Neural progenitor cell (in vitro differentiated cells): ENCODE results near the gene PPM1A. TPM values are rescaled to one million over a fixed set of nuclear protein-coding genes. Genes with fewer than 3 reads are reported as not detected.

Source experiments
- DNase-seq: peaks from one replicate; pipeline ENCODE4 v3.0.0-alpha.2; 2016; ENCODE audit warnings: low spot score
- H2AFZ ChIP-seq: fragments of 200-600 bp; sonication (generic); replicated peaks from 2 replicates; pipeline ENCODE4 v1.6.1; 2016; ENCODE audit warnings: antibody characterized with exemption
- H3F3A ChIP-seq: fragments of 200-600 bp; sonication (generic); 2 replicates; pipeline ENCODE4 v1.6.1; 2016; ENCODE audit warnings: antibody characterized with exemption, low read depth
- H3K27ac ChIP-seq: fragments of 200-600 bp; sonication (generic); 2 replicates; pipeline ENCODE4 v1.5.1; 2016; ENCODE audit warnings: mild to moderate bottlenecking
- H3K27me3 ChIP-seq: fragments of 200-600 bp; sonication (generic); 2 replicates; pipeline ENCODE4 v1.6.1; 2016; ENCODE audit warnings: mild to moderate bottlenecking, moderate library complexity
- H3K36me3 ChIP-seq: fragments of 200-600 bp; sonication (generic); 2 replicates; pipeline ENCODE4 v1.5.1; 2016
- H3K4me1 ChIP-seq: fragments of 200-600 bp; sonication (generic); 2 replicates; pipeline ENCODE4 v1.6.1; 2016; ENCODE audit warnings: mixed run types
- H3K4me2 ChIP-seq: fragments of 200-600 bp; sonication (generic); 2 replicates; pipeline ENCODE4 v1.6.1; 2016
- H3K4me3 ChIP-seq: fragments of 200-600 bp; sonication (generic); 2 replicates; pipeline ENCODE4 v1.5.1; 2016
- H3K79me2 ChIP-seq: fragments of 200-600 bp; sonication (generic); 2 replicates; pipeline ENCODE4 v1.6.1; 2016; ENCODE audit warnings: low read depth
- H3K9ac ChIP-seq: fragments of 200-600 bp; sonication (generic); 2 replicates; pipeline ENCODE4 v1.6.1; 2016
- H3K9me3 ChIP-seq: fragments of 200-600 bp; sonication (generic); 2 replicates; pipeline ENCODE4 v1.5.1; 2016; ENCODE audit warnings: low read depth
- H4K20me1 ChIP-seq: fragments of 200-600 bp; sonication (generic); 2 replicates; pipeline ENCODE4 v1.6.1; 2016; ENCODE audit warnings: low read depth
- H3K27ac Mint-ChIP-seq: 3 replicates; pipeline ENCODE4 v1.8.0; 2021; ENCODE audit warnings: mixed read lengths
- H3K27me3 Mint-ChIP-seq: 2 replicates; pipeline ENCODE4 v1.8.0; 2022; ENCODE audit warnings: low read depth, mild to moderate bottlenecking, inconsistent platforms, moderate library complexity, mixed read lengths; ENCODE audit not compliant: insufficient read depth
- H3K36me3 Mint-ChIP-seq: 3 replicates; pipeline ENCODE4 v1.8.0; 2021; ENCODE audit warnings: mixed read lengths
- H3K4me1 Mint-ChIP-seq: 3 replicates; pipeline ENCODE4 v1.8.0; 2021; ENCODE audit warnings: mixed read lengths
- H3K4me3 Mint-ChIP-seq: 3 replicates; pipeline ENCODE4 v1.8.0; 2021; ENCODE audit warnings: mild to moderate bottlenecking, moderate library complexity, mixed read lengths
- H3K9me3 Mint-ChIP-seq: 3 replicates; pipeline ENCODE4 v1.8.0; 2020; ENCODE audit warnings: mixed read lengths
- EZH2 ChIP-seq: fragments of 200-600 bp; sonication (generic); IDR thresholded peaks from 2 replicates; pipeline ENCODE4 v1.6.1; 2017; ENCODE audit warnings: antibody characterized with exemption, mild to moderate bottlenecking, moderate library complexity
- EZH2phosphoT487 ChIP-seq: fragments of 200-600 bp; sonication (generic); IDR thresholded peaks from 2 replicates; pipeline ENCODE4 v1.6.1; 2017; ENCODE audit warnings: antibody characterized with exemption
- total RNA-seq: library from RNA; depleted of rRNA; stranded (reverse); fragments of >200 nt; gene quantifications from 2 replicates; pipeline ENCODE4 v1.2.3, GENCODE V29; 2015; ENCODE audit warnings: low replicate concordance
- TF ChIP-seq, protein P1 (sequence below): fragments of 200-600 bp; sonication (generic); IDR thresholded peaks from 2 replicates; pipeline ENCODE4 v1.5.1; 2017; ENCODE audit warnings: antibody characterized with exemption, mild to moderate bottlenecking

PPM1A gene
- total RNA-seq, 1 donor from 2014 or later = 55.0 TPM

DNA sequence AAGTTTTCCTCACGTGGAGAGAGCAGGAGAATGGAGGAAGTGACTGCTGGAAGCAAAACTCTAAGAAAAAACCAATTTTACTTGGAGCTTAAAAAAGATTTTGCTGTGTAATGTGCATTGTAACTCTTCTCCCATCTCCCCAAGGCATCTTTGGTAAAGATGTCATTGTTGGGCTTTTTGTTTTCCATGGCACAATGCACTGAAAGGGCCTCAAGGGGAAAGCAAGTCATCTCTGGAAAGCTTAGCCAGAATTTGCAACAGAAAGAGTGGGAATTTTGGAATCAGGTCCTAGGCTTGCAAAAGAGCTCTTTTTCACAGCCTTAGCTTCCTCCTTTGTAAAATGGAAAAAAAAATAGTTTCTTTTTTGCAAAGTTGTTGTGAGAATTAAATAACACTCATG lies 7.9 kb upstream of the PPM1A start:
- Histone ChIP-seq H3K27me3 (no peaks in the 10 kb centered on the region), H3K4me3 (no peak overlapping the region), H3K27ac (no peak overlapping the region), H3K79me2 (no peaks in the 10 kb centered on the region), H2AFZ (peak overlapping the region; percentile 43), H3K9ac (no peak overlapping the region), H3K4me2 (no peak overlapping the region), H3F3A (no peaks in the 10 kb centered on the region), H3K9me3 (no peaks in the 10 kb centered on the region), H3K36me3 (no peaks in the 10 kb centered on the region), H4K20me1 (no peaks in the 10 kb centered on the region), H3K4me1 (peaks cover 21% of the 10 kb centered on the region)
- peaks cover 3% of the 10 kb centered on the region for H3K27me3 Mint-ChIP-seq
- H3K4me3 Mint-ChIP-seq = no peak overlapping the region
- H3K36me3 Mint-ChIP-seq = no peaks in the 10 kb centered on the region
- H3K4me1 Mint-ChIP-seq = peaks cover 4% of the 10 kb centered on the region
- DNase-seq = no peak
- TF ChIP-seq, protein P1, sequence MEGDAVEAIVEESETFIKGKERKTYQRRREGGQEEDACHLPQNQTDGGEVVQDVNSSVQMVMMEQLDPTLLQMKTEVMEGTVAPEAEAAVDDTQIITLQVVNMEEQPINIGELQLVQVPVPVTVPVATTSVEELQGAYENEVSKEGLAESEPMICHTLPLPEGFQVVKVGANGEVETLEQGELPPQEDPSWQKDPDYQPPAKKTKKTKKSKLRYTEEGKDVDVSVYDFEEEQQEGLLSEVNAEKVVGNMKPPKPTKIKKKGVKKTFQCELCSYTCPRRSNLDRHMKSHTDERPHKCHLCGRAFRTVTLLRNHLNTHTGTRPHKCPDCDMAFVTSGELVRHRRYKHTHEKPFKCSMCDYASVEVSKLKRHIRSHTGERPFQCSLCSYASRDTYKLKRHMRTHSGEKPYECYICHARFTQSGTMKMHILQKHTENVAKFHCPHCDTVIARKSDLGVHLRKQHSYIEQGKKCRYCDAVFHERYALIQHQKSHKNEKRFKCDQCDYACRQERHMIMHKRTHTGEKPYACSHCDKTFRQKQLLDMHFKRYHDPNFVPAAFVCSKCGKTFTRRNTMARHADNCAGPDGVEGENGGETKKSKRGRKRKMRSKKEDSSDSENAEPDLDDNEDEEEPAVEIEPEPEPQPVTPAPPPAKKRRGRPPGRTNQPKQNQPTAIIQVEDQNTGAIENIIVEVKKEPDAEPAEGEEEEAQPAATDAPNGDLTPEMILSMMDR = no peak
- TF ChIP-seq EZH2phosphoT487 (no peak), EZH2 (no peak)
- no peak overlapping the region for H3K27ac Mint-ChIP-seq
- no peaks in the 10 kb centered on the region for H3K9me3 Mint-ChIP-seq

DNA sequence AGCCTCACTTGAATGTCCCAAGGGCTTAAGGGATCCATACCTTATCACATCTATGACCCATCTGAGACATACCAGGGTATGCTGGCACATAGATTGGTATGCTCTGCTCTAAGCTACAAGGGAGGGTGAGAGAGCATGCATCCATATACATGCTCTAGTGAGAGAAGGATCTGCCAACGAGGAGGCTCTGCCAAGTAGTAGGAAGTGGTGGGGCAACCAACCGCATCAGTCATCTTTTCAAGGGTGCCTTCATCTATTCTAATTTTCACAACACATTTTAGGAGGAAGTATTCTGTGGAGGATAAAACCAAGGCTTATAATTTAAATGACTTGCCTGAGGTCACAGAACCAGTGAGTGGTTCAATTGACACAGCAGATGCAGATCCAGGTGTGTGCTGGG lies 6.6 kb upstream of the PPM1A start:
- no peaks in the 10 kb centered on the region for H3K79me2 ChIP-seq
- peaks cover 3% of the 10 kb centered on the region for H3K27me3 Mint-ChIP-seq
- H3K4me3 ChIP-seq = no peak overlapping the region
- H3K4me2 ChIP-seq = no peak overlapping the region
- peaks cover 23% of the 10 kb centered on the region for H3K4me1 ChIP-seq
- no peaks in the 10 kb centered on the region for H3K9me3 ChIP-seq
- H3K27me3 ChIP-seq = no peaks in the 10 kb centered on the region
- no peak overlapping the region for H3K27ac ChIP-seq
- H3K4me1 Mint-ChIP-seq = peaks cover 7% of the 10 kb centered on the region
- H3K9ac ChIP-seq = no peak overlapping the region
- H3F3A ChIP-seq = peaks cover 7% of the 10 kb centered on the region
- no peaks in the 10 kb centered on the region for H3K36me3 ChIP-seq
- TF ChIP-seq, protein P1 = no peak
- TF ChIP-seq EZH2 = no peak
- TF ChIP-seq EZH2phosphoT487 = no peak
- H3K4me3 Mint-ChIP-seq = no peak overlapping the region
- no peaks in the 10 kb centered on the region for H3K9me3 Mint-ChIP-seq
- no peaks in the 10 kb centered on the region for H4K20me1 ChIP-seq
- no peak overlapping the region for H3K27ac Mint-ChIP-seq
- H3K36me3 Mint-ChIP-seq = no peaks in the 10 kb centered on the region
- no peak for DNase-seq
- H2AFZ ChIP-seq = no peak overlapping the region

DNA sequence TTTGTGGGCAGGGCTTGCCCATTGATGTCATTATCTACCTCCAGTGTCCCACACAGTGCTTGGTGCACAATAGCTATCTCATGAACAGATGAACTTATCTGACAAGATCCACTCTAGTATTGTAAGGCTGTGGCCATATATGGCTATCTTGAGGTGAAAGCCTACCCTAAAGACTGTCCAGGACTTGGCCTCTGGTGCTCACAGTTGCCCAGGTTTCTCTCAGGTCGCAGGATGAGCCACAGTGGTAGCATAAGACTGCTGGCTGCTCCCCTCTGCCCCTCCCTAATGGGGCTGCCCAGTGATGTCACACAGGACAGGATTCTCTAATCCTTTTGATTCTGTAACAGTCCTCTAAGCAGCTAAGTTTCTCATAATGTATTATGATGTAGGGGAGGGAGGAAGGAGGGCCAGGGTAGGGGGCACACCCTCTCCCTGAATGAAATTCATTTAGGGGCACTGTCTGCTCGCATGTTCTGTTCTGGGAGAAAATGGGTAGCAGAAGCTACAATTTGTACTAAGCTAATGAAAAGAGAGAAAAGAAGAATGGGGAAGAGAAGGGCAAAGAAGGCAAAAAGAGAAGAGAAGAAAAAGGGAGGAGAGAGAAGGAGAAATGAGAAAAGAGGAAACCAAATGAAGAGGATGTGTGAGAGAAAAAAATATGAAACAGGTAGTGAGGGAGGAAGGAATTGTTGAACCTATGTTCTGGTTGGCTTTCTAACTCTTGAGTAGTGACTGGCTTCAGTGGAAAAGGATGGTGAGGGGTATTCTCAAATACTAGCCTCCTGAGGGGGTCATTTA lies 3.4 kb upstream of the PPM1A start:
- peaks cover 7% of the 10 kb centered on the region for H3K79me2 ChIP-seq
- no peak overlapping the region for H3K27ac Mint-ChIP-seq
- peak overlapping the region; percentile 16 for H3K4me2 ChIP-seq

More for the DNA sequence above, 3.4 kb upstream of the PPM1A start:
- H3K4me3 ChIP-seq = no peak overlapping the region
- Mint-ChIP-seq H3K36me3 (no peaks in the 10 kb centered on the region), H3K9me3 (no peaks in the 10 kb centered on the region), H3K27me3 (peaks cover 8% of the 10 kb centered on the region), H3K4me3 (no peak overlapping the region), H3K4me1 (peaks cover 23% of the 10 kb centered on the region)
- H3K4me1 ChIP-seq = peaks cover 22% of the 10 kb centered on the region
- peak overlapping the region; percentile 54 for H2AFZ ChIP-seq
- H4K20me1 ChIP-seq = no peaks in the 10 kb centered on the region
- no peak overlapping the region for H3K9ac ChIP-seq
- TF ChIP-seq EZH2phosphoT487 (no peak), EZH2 (no peak)
- TF ChIP-seq, protein P1 = no peak
- H3K27me3 ChIP-seq = no peaks in the 10 kb centered on the region
- no peak overlapping the region for H3K27ac ChIP-seq
- no peaks in the 10 kb centered on the region for H3K9me3 ChIP-seq
- peaks cover 28% of the 10 kb centered on the region for H3F3A ChIP-seq
- no peaks in the 10 kb centered on the region for H3K36me3 ChIP-seq
- peak; percentile 22 for DNase-seq
